Tibial nerve (tissue), 4 donors: ENCODE results near the gene WDR18. TPM values are rescaled to one million over a fixed set of nuclear protein-coding genes. Genes with fewer than 3 reads are reported as not detected.
A peak's percentile ranks its signal among the peaks of the same experiment; 100 is the strongest.

Source experiments
- DNase-seq, 2 donors: peaks; one replicate each; pipeline ENCODE4 v3.0.0-alpha.2; 2019; ENCODE audit warnings: low spot score in 2 of 2
- H3K27ac ChIP-seq, 4 donors: fragments of 200-600 bp; sonication (generic) in 3 of 4; one replicate each; pipeline ENCODE4 v1.5.1; 2017 to 2019; ENCODE audit warnings: mild to moderate bottlenecking in 1 of 4
- H3K27me3 ChIP-seq, 2 donors: fragments of 200-600 bp; sonication (generic) in 1 of 2; one replicate each; pipeline versions ENCODE4 v1.5.1 to v1.6.0; 2017 to 2019
- H3K36me3 ChIP-seq, 3 donors: fragments of 200-600 bp; sonication (generic); one replicate each; pipeline ENCODE4 v1.5.1; 2018 to 2019
- H3K4me1 ChIP-seq, 4 donors: fragments of 200-600 bp; sonication (generic) in 3 of 4; one replicate each; pipeline ENCODE4 v1.5.1; 2017 to 2019
- H3K4me3 ChIP-seq, 4 donors: fragments of 200-600 bp; sonication (generic) in 3 of 4; one replicate each; pipeline ENCODE4 v1.5.1; 2017 to 2019; ENCODE audit warnings: mild to moderate bottlenecking in 1 of 4, moderate library complexity in 1 of 4
- H3K9me3 ChIP-seq, 4 donors: fragments of 200-600 bp; sonication (generic) in 3 of 4; one replicate each; pipeline ENCODE4 v1.5.1; 2017 to 2019
- EP300 ChIP-seq, 2 donors: sonication (generic); formaldehyde crosslinking; IDR thresholded peaks; one replicate each; pipeline ENCODE4 v1.6.1; 2017; ENCODE audit warnings: antibody characterized with exemption in 2 of 2, mild to moderate bottlenecking in 1 of 2
- POLR2A ChIP-seq, 2 donors: fragments of 450-650 bp; IDR thresholded peaks; one replicate each; pipeline ENCODE4 v1.6.1; 2017; ENCODE audit warnings: antibody characterized with exemption in 2 of 2, mild to moderate bottlenecking in 2 of 2, moderate library complexity in 2 of 2
- WGBS, 2 donors: methylation state at CpG; one replicate each; pipeline ENCODE4 v1.1.5; 2018; 5-methylcytosine and 5-hydroxymethylcytosine counted together
- total RNA-seq, 4 donors: library from RNA; depleted of rRNA; stranded (reverse); fragments of >200 nt; gene quantifications; one replicate each; pipeline ENCODE4 v1.1.0, GENCODE V29; 2016
- TF ChIP-seq, protein P1 (sequence below), 5 experiments: fragments of 200-600 bp in 3 of 5; fragments of 450-650 bp in 2 of 5; sonication (generic) in 3 of 5; IDR thresholded peaks; one replicate each; pipeline ENCODE4 v1.5.1; 2016 to 2019; ENCODE audit warnings: antibody characterized with exemption in 5 of 5, mild to moderate bottlenecking in 3 of 5, moderate library complexity in 2 of 5

Gene WDR18
- total RNA-seq, 4 donors from 2014 or later = 23.3 to 90.6 (median 52.8) TPM

DNA sequence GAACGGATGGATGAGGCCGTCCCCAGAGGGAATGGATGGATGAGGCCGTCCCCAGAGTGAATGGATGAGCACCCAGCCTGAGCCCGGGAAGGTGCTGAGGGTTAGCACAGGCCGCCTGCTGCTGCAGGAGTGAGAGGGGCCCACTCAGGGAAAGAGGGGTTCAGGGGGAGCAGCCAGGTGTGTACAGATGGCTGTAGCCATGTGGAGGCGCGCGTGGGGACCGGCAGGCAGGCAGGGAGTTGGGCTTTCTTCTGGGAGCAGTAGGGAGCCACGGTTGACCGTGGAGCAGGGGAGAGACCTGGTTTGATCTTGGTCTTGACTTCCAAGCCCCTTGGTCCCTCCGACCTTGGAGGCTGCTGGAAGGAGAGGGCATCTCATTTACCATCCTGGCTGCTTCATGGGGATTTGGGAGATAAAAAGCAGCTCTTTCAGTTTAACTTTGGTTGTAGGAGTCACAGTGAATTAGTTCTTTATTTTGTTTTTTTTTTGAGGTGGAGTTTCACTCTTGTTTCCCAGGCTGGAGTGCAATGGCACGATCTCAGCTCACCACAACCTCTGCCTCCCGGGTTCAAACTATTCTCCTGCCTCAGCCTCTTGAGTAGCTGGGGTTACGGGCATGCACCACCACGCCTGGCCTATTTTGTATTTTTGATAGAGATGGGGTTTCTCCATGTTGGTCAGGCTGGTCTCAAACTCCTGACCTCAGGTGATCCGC is 33.6 kb upstream of the WDR18 start:
- no peak overlapping the region for H3K27ac ChIP-seq
- H3K4me1 ChIP-seq = peaks cover 0 to 21% (median 12%) of the 10 kb centered on the region in 4 donors
- no peak for TF ChIP-seq EP300 (IDR thresholded peaks at IDR 0.05)
- TF ChIP-seq POLR2A (IDR thresholded peaks at IDR 0.05) = no peak
- TF ChIP-seq, protein P1, sequence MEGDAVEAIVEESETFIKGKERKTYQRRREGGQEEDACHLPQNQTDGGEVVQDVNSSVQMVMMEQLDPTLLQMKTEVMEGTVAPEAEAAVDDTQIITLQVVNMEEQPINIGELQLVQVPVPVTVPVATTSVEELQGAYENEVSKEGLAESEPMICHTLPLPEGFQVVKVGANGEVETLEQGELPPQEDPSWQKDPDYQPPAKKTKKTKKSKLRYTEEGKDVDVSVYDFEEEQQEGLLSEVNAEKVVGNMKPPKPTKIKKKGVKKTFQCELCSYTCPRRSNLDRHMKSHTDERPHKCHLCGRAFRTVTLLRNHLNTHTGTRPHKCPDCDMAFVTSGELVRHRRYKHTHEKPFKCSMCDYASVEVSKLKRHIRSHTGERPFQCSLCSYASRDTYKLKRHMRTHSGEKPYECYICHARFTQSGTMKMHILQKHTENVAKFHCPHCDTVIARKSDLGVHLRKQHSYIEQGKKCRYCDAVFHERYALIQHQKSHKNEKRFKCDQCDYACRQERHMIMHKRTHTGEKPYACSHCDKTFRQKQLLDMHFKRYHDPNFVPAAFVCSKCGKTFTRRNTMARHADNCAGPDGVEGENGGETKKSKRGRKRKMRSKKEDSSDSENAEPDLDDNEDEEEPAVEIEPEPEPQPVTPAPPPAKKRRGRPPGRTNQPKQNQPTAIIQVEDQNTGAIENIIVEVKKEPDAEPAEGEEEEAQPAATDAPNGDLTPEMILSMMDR (IDR thresholded peaks at IDR 0.05) = no peak
- H3K36me3 ChIP-seq = no peaks in the 10 kb centered on the region
- no peak overlapping the region for H3K4me3 ChIP-seq
- no peaks in the 10 kb centered on the region for H3K9me3 ChIP-seq
- 77 to 81% methylated on average over 17 of the region's 17 CpGs for WGBS, 2 donors
- DNase-seq = no peak
- H3K27me3 ChIP-seq = peaks cover 0 to 4% of the 10 kb centered on the region in 2 donors

DNA sequence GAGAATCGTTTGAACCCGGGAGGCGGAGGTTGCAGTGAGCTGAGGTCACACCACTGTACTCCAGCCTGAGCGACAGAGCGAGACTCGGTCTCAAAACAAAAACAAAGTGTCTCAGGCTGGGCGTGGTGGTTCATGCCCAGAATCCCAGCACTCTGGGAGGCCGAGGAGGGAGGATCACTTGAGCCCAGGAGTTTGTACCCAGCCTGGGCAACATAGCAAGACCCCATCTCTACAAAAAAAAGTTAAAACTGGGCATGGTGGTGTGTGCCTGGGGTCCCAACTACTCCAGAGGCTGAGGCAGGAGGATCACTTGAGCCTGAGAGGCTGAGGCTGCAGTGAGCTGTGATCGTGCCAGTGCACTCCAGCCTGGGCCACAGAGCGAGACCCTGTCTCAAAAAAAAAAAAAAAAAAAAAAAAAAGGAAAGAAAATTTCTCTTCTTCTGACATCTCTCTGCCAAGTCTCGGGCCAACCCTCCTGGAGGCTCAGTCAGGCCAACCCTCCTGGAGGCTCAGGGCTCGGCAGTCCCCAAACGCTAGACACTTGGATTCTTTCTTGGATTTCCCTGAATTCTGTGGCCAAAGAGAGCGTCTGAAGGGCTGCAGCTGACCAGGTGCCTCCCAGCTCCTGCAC is 32.0 kb upstream of the WDR18 start:
- 74 to 77% methylated on average over 14 of the region's 14 CpGs for WGBS, 2 donors

GRCh38 chr19:952680-953444 is 31.3 kb upstream of the WDR18 start:
- Histone ChIP-seq H3K36me3 (no peaks in the 10 kb centered on the region), H3K4me1 (peaks cover 0 to 30% (median 13%) of the 10 kb centered on the region in 4 donors), H3K27me3 (peaks cover 0 to 4% of the 10 kb centered on the region in 2 donors), H3K4me3 (peak overlapping the region in 1 of 4 donors; percentile 26), H3K9me3 (no peaks in the 10 kb centered on the region), H3K27ac (peak overlapping the region in 1 of 4 donors; percentile 50)
- no peak for DNase-seq
- TF ChIP-seq, protein P1 (IDR thresholded peaks at IDR 0.05) = no peak
- TF ChIP-seq POLR2A (IDR thresholded peaks at IDR 0.05) (no peak), EP300 (IDR thresholded peaks at IDR 0.05) (no peak)
- 30 to 33% methylated on average over 20 of the region's 21 CpGs for WGBS, 2 donors

More for the DNA sequence above, 32.0 kb upstream of the WDR18 start:
- peaks cover 0 to 30% (median 13%) of the 10 kb centered on the region in 4 donors for H3K4me1 ChIP-seq
- peak overlapping the region in 1 of 4 donors; percentile 26 for H3K4me3 ChIP-seq
- peaks cover 0 to 4% of the 10 kb centered on the region in 2 donors for H3K27me3 ChIP-seq
- H3K36me3 ChIP-seq = no peaks in the 10 kb centered on the region
- TF ChIP-seq EP300 (IDR thresholded peaks at IDR 0.05) (no peak), POLR2A (IDR thresholded peaks at IDR 0.05) (no peak)
- TF ChIP-seq, protein P1 (IDR thresholded peaks at IDR 0.05) = no peak
- H3K9me3 ChIP-seq = no peaks in the 10 kb centered on the region
- no peak for DNase-seq
- peak overlapping the region in 1 of 4 donors; percentile 50 for H3K27ac ChIP-seq

GRCh38 chr19:953445-954271 is 30.5 kb upstream of the WDR18 start:
- TF ChIP-seq, protein P1 (IDR thresholded peaks at IDR 0.05) = no peak
- TF ChIP-seq EP300 (IDR thresholded peaks at IDR 0.05) (no peak), POLR2A (IDR thresholded peaks at IDR 0.05) (no peak)
- 50 to 58% methylated on average over 29 to 33 of the region's 33 CpGs for WGBS, 2 donors
- Histone ChIP-seq H3K4me3 (no peak overlapping the region), H3K27ac (no peak overlapping the region), H3K4me1 (peaks cover 0 to 26% (median 13%) of the 10 kb centered on the region in 4 donors), H3K9me3 (no peaks in the 10 kb centered on the region), H3K36me3 (no peaks in the 10 kb centered on the region), H3K27me3 (peaks cover 0 to 4% of the 10 kb centered on the region in 2 donors)
- no peak for DNase-seq
